Activated T-helper 1 cell treated with anti-CD3 and anti-CD28 coated beads, Interleukin-2, amount 50 U/mL, for 16 hours (primary cell): ENCODE measurements around the gene SHC3.

Experiments used
- DNase-seq, 2 donors: peaks; one replicate each; pipeline ENCODE4 v3.0.0-alpha.2; 2020; ENCODE audit warnings: low read depth in 1 of 2, low spot score in 1 of 2

The SHC3 gene

DNA sequence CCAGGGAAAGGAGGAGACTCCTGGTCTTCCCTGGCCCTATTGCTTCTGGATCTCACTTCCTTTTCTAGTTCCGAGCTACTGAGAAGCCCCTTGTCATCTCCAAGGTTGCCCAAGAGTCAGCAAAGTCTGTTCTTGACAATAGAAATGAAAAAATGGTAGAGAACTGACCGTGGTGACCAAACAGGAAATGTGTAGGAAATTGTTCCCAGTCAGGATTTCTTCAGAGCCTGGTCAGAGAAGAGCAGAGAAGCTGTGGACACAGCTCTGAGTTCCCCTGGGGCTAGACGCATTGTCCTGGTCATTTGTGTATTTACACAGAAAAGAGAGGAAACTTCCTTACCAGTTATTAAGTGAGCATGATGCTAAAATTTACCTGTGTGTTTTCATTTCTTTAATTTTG, 151.7 kb downstream of the SHC3 start:
- DNase-seq, result no peak

DNA sequence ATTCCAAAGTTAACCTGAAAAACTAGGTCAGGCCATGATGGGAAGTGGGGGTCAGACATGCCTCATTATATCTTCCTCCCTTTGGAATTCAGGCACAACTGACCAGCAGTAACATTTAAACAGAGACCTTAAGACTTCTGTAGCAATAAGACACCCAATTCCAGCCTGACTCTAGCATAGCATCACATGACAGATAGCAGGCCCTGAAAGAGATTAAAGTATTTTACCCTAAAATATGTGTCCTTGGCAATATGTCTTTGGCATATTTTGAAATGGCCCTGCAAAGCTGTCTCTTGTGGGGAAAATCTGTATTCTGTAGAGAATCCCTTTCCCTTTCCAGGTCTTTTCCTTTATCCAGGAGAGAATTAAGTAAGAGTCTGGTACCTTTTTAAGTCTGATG, 153.1 kb downstream of the SHC3 start:
- no peak for DNase-seq

DNA sequence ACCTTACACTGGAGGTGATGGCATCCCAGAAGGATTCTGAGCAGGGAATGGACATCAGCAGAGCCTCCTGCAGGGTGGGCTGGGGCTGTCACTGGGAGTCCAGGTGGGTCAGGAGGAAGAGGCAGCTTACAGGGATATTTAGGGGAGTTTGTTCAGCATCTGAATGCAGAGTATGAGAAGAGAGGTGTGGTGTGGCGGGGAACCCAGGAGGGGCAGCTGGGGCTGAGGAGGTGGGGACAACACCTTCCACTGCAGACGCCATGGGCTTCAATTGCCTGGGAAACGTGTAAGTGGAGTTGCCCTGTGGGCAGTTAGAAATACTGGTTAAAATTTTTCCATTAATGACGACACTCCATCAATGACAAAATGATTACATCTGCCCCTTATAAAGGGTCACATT, 153.9 kb downstream of the SHC3 start:
- no peak for DNase-seq

DNA sequence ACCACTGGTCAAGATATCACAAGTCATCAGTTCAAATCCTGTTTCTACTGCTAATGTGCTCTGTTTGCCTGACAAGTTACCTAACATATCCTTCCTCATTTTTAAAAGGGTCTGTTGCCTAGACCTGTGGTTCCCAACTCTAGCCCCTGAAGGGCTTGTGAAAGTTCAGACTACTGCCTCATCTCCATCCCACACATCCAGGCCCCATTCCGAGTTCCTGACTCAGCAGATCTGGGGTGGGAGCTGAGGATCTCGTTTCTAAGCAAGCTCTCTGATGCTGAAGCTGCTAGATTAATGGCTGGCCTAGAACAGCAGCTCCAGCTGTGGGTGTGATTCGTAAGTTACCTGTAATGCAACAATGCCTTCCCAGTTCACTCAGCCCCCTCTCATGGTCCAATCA, 154.9 kb downstream of the SHC3 start:
- DNase-seq, result no peak

DNA sequence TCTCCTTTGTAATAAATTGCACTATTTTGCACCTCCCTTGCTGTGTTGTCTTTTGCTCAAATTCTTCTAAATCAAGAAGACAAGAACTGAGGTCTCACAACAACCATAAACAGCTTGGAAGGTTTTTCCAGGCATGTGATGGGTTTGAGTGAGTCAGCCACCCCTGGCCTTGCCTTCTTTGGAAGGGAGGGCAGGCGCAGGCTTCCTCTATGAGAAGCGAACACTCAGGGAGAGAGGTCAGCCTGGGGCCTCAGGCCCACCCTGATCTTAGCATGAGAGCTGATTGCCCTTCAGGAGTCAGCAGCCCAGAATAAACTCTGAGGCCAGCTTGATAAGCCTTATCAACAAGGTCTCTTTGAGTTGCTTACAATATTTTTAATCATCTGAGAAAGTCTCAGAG, 155.7 kb downstream of the SHC3 start:
- DNase-seq, result no peak

DNA sequence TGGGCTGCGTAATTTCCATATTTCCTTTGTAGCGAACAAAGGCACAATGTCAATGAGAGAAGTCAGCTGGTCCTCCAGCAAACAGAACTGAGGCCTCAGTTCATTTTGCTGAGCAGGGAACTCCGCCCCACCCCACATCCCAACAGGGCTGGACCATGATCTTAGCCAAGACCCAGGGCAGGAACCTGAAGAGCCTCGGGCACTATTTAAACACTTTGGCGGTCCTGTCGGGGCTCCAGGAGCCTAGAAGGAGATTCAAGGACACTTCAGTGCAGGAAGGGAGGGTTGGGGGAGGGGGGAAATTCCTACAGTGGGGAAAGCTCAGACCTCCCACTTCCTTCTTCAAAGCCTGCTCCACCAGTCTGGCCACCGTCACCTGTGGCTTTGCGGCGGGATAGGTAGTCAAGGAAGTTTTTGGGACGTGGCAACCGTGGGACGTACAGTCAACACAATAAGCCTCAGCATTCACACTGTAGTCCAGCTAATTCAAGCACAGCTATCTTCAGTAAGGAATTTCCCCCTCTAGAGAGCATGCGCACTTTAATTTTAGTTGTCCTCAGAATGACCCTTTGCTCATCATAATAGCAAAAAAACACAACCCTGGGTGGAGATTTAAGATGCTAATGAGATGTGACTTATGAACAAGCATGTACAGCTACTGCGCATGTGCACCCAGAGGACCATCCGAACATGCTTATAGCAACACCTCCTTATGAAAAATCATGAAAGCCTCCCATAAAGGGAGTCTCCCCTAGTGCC, 156.4 kb downstream of the SHC3 start:
- no peak for DNase-seq

DNA sequence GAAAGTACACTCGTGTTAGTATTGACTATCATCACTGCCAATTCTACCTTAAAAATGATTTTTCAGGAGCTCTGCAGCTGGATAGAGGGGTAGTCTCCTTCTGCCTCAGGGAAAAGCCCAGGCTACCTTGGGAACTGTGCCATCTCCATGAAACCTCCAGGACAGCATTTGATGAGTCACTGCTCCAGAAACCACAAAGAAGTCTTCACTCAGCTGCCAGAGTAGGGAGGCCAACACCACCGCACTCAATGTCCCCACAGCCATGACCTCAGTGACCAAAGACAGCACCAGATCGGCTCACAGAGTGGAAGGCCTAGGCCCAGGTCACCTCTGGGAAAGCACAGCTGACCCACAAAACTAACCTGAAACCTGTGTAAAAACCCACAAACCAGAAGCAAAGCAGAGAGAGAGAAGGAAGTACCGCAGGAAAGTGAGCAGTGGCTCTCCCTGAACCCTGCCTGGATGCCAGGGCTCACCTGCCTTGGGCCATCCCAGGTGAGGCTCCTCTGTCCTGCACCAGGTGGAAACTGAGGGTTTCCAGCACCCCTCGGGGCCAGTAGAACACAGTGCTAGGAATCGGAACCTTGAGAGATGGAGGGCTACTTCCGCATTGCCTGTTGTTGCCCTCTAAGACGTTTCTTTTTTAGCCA, 157.3 kb downstream of the SHC3 start:
- DNase-seq, result no peak

DNA sequence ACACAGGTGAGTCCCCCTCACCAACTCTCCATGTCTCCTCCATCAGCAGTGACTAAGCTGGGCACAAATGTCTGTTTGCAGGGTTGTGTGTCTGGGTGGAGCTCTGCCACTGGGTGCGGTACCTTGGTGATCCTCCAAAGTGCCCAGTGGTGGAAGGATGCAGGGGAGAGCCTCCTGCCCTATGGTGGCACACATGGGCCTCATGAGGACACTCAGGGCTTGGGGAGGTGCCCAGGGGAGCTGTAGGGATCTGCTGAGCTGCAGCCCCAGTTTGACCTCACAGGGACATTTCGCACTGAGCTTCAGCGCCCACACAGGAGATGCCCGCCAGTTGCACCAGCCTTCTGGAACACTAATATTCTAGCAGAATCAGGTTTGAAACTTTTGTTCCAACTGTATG, 157.9 kb downstream of the SHC3 start:
- no peak for DNase-seq

DNA sequence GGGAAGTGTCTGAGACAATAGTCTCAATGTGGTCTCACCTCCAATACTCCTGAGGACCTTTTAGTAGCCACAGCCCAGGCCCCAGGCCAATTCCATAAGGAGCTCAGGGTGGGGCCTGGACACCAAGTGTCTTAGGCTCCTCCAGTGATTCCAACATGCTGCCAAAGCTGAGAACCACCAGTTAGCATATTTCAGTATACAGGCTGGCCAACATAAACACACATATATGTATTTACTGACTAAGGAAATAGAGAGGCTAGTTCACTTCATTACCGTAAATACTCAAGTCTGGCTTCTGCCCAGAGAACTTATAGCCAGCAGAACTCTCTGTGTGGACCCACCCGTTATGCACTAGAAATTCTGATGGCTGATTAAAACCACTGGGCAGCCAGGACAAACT, 163.3 kb downstream of the SHC3 start:
- no peak for DNase-seq

DNA sequence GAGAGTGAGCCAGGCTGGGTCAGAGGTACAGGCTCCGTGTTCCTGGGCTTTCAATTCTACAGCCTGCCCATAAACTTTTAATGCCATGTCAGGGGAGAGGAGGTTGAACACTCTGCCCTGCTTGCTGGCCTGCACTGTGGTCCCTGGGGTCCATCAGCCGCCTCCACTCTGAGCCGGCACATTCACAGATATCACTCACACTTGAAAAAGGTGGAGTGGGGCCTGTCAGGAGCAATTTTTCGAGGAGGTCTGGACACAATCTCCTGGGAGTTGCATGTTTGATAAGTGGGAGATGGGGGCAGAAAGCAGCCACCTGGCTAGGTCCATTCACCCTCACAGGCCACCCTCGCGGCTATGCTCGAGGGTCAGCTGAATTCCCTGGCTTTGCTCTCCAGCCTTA, 164.5 kb downstream of the SHC3 start:
- DNase-seq, result no peak

DNA sequence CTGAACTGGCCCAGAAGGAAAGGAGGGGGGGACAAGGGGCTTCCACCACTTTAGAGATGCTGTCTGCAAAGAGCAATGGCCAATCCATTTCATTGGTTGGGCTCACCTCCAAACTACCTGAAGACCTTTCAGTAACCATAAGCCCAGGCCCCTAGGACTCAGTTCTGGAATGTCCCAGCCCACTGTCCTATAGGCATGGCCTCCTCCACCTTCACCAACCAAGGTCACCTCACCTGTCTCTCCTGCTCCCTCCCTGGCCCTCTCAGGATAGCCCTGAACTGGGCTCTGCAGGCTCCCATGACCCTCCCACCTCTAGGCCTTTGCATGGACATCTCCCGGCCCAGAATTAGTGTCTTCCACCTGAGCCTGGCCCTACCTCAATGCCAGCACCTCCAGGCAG, 165.0 kb downstream of the SHC3 start:
- no peak for DNase-seq

DNA sequence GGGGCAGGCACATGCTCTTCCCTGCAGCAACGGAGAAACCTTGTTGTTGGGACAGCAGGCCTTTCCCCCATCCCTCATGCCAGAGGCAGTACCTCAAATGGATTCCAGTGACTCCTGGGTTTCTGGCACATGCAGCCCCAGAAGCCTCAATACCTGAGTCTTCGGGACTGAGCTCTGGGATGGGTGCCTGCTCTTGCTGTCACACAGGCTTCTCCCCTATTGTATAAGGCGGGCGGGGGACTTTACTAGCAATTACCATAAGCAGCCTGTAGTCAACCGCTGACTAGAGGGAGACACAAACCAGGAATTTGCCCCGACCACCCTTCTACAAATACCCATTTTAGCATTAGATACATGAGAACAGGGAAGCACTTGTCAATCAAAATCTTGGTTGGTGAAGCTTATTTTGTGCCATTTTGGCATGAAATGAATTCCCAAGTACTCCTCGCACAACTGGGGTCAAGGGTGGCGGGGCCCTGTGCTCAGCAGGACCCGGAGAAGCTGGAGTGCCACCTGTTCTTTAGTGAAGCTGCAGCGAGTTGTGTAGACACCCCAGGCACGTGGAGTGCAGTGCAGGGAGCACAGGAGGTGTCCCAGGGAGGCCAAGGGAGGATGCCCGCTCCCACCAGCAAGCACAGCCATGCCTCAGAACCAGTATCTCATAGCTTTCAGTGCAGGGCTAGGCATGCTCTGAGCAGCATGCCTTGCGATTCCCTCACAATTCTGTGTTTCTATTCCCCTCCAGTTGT, 166.2 kb downstream of the SHC3 start:
- DNase-seq, result no peak

DNA sequence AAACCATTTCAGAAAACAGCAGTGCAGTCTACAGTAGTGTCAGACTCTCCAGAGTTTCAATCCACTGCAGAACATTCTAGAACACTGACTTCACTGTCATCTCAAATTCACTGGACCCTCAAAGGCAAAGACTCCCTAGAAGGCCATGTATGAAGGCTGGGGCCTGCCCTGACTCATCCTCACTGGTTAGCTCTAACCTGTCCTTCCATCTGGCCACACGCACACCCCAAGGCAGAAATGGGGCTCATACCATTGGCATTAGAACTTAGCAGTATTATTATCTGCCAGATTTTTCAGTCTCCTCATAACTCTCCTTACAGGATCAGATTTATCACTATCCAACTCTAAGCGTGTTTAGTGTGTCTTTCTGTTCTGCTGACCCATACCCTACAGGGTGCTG, 166.9 kb downstream of the SHC3 start:
- DNase-seq, result no peak

DNA sequence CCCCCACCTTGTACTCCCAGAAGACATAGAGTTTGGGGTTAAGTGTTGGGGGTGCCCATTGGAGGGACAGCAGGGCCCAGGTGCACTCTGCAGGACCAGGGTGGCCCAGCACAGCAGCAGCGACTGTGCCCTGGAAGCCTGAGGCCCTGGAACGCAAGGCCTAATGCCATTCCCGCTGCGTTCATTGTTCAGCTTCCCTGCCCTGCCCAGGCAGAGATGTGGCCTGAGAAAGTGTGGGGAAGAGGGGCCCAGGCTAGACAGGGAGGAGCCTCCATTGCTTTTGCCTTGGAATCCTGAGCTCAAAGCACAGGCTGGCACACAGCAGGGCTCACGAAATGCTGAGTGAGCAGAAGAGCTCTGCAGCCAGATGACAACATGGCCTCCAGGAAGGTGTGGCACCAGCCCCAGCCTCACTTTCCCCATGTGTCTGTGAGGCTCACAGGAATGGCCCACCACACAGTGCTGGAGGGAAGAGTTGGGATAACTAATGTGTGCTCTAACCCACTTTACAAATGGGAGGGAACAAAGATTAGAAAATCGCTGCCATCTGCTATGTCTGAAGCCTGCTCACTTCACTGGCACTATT, 168.0 kb downstream of the SHC3 start:
- no peak for DNase-seq

DNA sequence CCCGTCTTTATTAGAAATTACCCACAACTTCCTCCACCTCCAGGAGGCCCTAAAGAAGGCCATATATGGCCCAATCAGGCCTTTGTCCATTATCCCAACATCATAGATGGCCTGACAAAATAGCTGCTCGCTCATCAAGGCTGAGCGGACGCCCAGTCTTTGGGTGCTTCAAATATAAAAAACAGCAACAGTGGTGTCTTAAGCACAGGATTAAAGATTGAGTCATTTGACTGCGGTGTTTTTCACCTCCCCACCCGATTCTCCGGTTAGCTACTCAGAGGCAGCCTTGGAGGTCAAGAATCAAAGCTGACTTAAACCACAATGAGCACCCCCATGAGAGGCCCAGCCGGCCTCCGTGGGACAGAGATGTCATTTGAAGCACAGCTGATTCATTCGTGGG, 168.6 kb downstream of the SHC3 start:
- no peak for DNase-seq

DNA sequence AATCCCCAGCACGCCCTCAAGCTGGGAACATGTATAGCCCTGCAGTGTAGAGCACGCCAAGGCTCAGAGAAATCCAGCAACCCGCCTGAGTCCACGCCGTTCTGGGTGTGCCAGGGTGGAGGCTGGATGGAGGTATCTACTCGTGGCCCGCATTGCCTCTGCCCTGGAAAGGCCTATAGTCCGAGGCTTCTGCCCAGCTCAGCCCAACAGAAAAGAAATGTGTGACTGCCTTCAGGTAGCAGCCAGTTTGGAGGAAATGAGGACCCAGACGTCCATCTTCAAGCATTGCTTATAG, 169.1 kb downstream of the SHC3 start:
- no peak for DNase-seq

DNA sequence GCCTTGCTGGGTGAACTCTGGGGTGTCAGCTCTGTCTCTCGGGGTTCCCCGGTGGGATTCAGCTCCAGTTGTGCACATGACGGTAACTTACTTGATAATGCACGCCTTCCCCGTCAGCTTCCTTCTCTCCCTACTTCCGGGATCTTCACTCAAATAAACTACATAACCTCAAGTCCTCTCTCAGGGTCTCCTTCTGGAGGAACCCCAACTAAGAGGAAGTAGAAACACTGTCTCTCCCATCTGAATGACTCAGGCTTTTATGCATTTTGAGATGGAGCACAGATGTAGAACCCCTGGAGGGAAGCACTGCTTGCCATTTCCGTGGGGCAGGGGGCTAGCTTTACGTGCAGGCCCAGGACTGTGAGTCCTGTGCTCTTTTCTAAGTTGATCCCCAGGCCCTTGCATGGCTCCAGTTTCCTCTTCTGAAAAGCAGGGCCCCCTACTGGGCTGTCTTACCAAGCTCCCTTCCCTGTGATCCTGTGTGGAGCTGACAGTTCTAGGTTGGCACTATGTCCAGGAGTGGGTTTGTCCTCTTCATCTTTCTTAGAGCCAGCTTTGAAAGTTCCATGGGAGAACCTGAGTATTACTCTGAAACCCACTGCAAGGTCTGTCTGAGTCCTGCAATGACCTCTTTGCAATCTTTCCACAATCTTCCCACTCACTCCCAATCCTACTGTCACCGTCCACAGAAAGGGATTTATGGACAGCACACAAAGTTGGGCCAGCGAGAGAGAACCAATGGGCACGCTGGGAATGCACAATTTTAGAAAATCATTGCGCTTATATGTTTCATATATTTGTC, 169.7 kb downstream of the SHC3 start:
- no peak for DNase-seq

DNA sequence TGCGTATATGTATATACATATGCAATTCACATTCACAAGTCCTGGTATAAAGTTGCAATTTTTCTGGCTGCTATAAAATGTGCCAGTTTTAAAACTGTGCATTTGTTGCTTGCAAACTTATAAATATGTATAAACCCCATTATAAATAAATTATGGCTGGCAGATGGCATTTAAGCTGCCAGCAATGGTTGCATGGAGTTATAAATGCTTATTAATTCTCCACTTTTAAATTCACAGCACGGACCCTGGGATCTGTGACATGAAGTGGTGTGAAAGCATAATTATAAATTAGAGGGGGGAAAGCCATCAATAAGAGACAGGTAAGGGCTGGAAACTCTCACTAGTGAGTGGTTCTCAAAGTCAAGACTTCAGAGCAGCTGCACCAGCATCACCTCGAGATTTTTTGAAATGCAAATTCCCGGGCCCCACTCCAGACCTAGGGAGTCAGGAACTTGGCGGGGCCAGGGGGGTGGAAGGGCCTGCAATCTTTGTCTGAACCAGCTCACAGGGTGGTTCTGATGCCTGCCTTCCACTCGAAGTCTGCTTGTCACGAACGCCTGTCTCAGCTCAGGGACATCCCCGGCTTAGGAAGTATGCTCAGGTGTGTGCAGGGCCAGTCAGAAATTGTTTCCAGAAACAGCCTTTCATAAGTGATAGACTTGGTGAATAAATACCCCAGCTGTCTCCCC, 170.4 kb downstream of the SHC3 start:
- no peak for DNase-seq

DNA sequence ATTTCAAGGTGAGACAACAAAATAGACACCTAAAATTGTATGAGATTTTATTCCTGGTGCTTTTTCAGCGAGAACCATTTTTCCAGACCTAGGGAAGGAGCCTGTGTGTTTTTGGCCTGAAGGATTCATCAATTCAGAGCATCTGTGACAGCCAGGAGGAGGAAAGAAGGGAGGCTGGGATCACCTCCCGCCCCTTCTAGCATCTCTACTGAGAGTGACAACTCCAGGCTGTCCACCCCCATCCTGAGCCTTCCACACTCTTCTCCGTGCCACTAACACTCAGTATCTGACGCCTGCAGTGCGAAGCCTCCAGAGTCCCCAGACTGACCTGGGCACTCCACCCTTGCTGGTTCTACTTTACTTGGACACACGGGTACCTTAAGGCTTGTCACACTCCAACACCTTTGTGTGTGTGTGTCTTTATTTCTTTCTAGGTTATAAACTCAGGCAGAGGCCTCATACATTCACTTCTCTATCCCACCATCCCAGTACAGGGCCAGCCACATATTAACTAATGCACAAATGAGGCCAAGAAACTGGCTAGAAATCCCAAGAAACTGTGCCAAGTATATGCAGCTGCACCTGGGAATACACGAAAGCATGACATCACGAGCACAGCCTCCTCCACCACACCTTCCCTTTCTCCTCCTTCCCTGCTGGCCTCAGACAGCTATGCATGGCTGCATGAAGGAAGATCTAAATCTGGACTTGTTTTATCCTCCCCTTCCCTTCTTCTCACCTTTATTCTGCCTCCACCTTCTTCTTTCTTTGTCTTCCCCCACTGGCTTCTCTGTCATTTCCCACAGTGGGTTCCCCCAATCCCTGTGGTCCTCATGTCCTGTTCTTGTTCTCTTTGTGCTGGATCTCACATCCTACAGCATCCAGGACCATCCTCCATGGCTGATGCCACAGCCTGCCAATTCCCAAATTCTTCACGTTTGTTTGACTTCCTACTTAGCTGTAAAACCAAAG, 171.3 kb downstream of the SHC3 start:
- DNase-seq, result no peak

DNA sequence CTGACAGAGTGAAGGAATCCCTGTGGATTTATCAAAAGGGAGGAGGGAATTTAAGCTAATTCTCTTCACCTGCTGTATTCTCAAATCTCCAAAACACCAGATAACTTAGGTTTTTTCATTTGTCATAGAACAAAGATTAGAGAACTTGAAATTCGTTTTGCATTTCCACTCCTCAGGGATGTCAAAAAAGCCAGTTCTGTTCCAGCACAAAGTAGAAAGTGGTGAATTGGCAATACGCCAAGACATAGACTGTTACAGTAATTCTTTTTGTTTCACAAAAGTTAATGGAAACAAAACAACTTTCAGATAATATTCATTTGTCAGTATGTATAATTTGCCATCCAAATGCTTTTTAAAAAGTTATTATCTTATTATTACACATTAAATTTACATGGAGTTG, 172.4 kb downstream of the SHC3 start:
- DNase-seq, result no peak
